ENCODE measurements around the gene EFHD2.

Gene EFHD2

DNA sequence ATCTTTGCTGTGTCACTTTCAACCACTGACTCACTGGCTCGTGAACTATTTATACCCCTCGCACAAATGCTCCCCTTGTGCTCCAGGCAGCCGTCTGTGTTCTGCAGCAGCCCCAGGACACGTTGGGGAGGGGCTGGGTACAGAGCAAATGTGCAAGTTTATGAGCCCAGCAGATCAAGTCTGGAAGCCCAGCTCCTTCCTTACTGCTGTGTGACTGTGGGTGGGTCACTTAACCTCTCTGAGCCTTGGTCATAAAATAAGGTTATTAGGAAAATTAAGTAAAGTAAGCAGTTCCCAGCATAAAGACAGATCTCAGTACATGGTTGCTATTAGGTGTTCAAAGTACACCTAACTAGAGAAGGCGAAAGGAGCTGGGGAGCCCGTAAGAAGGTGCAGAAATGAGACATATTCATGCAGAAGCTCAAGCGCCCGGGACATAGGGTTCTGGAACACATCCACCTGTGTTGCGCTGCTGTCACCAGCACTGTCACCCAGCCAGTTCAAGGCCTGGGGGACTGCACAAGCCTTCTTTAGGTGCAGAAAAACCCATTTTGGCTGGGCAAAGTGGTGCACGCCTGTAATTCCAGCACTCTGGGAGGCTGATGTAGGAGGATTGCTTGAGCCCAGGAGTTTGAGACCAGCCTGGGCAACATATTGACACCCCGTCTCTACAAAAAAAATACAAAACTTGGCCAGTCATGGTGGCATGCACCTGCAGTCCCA is 13.8 kb downstream of the EFHD2 start:
- Histone ChIP-seq H3K4me1 (ENCODE audit: control insufficient read depth in 2 of 2, insufficient read depth in 1 of 2, low read depth in 1 of 2, low read length in 2 of 2) (peaks cover 3 to 6% of the 10 kb centered on the region in 2 donors), H4K8ac (ENCODE audit: low read depth, low read length) (no peak overlapping the region), H3K23ac (ENCODE audit: low read depth, low read length, poor library complexity) (no peak overlapping the region), H3K27me3 (ENCODE audit: control insufficient read depth in 3 of 3, insufficient read depth in 3 of 3, low read depth in 1 of 3, low read length in 3 of 3) (no peaks in the 10 kb centered on the region), H3K14ac (ENCODE audit: low read length) (no peak overlapping the region), H2BK15ac (ENCODE audit: low read length) (no peak overlapping the region), H2BK12ac (ENCODE audit: low read length) (no peak overlapping the region), H3K4me2 (ENCODE audit: insufficient read depth, low read length, poor library complexity, severe bottlenecking) (no peak overlapping the region), H2BK5ac (ENCODE audit: low read length) (no peak overlapping the region), H3K9me3 (replicated peaks in 1 of 2; ENCODE audit: control insufficient read depth in 2 of 2, insufficient read depth in 1 of 2, low read depth in 1 of 2, low read length in 2 of 2) (peaks cover 0 to 5% of the 10 kb centered on the region in 2 donors), H3K9ac (ENCODE audit: low read depth, low read length, poor library complexity) (no peak overlapping the region), H2BK120ac (ENCODE audit: low read depth, low read length) (no peak overlapping the region), H2AFZ (ENCODE audit: low read length) (no peak overlapping the region), H3K27ac (replicated peaks; ENCODE audit: low read length) (no peak overlapping the region), H2AK5ac (ENCODE audit: low read depth, low read length) (peak overlapping the region; percentile 74), H3K4me3 (ENCODE audit: low read length in 2 of 2) (no peak overlapping the region), H3K4ac (ENCODE audit: low read length) (no peak overlapping the region), H4K91ac (ENCODE audit: low read depth, low read length, poor library complexity) (no peak overlapping the region), H3K18ac (ENCODE audit: low read length) (peak overlapping the region; percentile 70), H3K79me1 (ENCODE audit: low read depth, low read length) (no peaks in the 10 kb centered on the region), H3K36me3 (replicated peaks in 1 of 2; ENCODE audit: control insufficient read depth in 2 of 2, insufficient read depth in 2 of 2, low read length in 2 of 2) (no peaks in the 10 kb centered on the region)
- no peak for DNase-seq (ENCODE audit: low spot score)
- WGBS, 2 donors (ENCODE audit: extremely low coverage in 2 of 2, insufficient read length in 2 of 2, insufficient replicate concordance in 1 of 2), result no CpG with 5 or more reads among the region's 11 CpGs

GRCh38 chr1:15424146-15424667 is 14.5 kb downstream of the EFHD2 start:
- H3K9me3 ChIP-seq (replicated peaks in 1 of 2; ENCODE audit: control insufficient read depth in 2 of 2, insufficient read depth in 1 of 2, low read depth in 1 of 2, low read length in 2 of 2), result peaks cover 0 to 5% of the 10 kb centered on the region in 2 donors
- H2BK120ac ChIP-seq (ENCODE audit: low read depth, low read length), result no peak overlapping the region
- DNase-seq (ENCODE audit: low spot score), result no peak
- WGBS, 2 donors (ENCODE audit: extremely low coverage in 2 of 2, insufficient read length in 2 of 2, insufficient replicate concordance in 1 of 2), result no CpG with 5 or more reads among the region's 13 CpGs
- H2AK5ac ChIP-seq (ENCODE audit: low read depth, low read length), result no peak overlapping the region
- H3K4me1 ChIP-seq (ENCODE audit: control insufficient read depth in 2 of 2, insufficient read depth in 1 of 2, low read depth in 1 of 2, low read length in 2 of 2), result peaks cover 3 to 6% of the 10 kb centered on the region in 2 donors
- H2BK12ac ChIP-seq (ENCODE audit: low read length), result no peak overlapping the region
- H3K36me3 ChIP-seq (replicated peaks in 1 of 2; ENCODE audit: control insufficient read depth in 2 of 2, insufficient read depth in 2 of 2, low read length in 2 of 2), result no peaks in the 10 kb centered on the region
- no peak overlapping the region for H2AFZ ChIP-seq (ENCODE audit: low read length)
- H3K79me1 ChIP-seq (ENCODE audit: low read depth, low read length), result no peaks in the 10 kb centered on the region
- no peaks in the 10 kb centered on the region for H3K27me3 ChIP-seq (ENCODE audit: control insufficient read depth in 3 of 3, insufficient read depth in 3 of 3, low read depth in 1 of 3, low read length in 3 of 3)
- H4K91ac ChIP-seq (ENCODE audit: low read depth, low read length, poor library complexity), result no peak overlapping the region
- H2BK5ac ChIP-seq (ENCODE audit: low read length), result no peak overlapping the region
- no peak overlapping the region for H3K27ac ChIP-seq (replicated peaks; ENCODE audit: low read length)
- H4K8ac ChIP-seq (ENCODE audit: low read depth, low read length), result no peak overlapping the region
- H3K4ac ChIP-seq (ENCODE audit: low read length), result no peak overlapping the region
- no peak overlapping the region for H3K4me2 ChIP-seq (ENCODE audit: insufficient read depth, low read length, poor library complexity, severe bottlenecking)
- H3K4me3 ChIP-seq (ENCODE audit: low read length in 2 of 2), result no peak overlapping the region
- peak overlapping the region; percentile 15 for H3K9ac ChIP-seq (ENCODE audit: low read depth, low read length, poor library complexity)
- no peak overlapping the region for H3K14ac ChIP-seq (ENCODE audit: low read length)
- H2BK15ac ChIP-seq (ENCODE audit: low read length), result peak overlapping the region; percentile 55
- peak overlapping the region; percentile 77 for H3K23ac ChIP-seq (ENCODE audit: low read depth, low read length, poor library complexity)
- H3K18ac ChIP-seq (ENCODE audit: low read length), result no peak overlapping the region

DNA sequence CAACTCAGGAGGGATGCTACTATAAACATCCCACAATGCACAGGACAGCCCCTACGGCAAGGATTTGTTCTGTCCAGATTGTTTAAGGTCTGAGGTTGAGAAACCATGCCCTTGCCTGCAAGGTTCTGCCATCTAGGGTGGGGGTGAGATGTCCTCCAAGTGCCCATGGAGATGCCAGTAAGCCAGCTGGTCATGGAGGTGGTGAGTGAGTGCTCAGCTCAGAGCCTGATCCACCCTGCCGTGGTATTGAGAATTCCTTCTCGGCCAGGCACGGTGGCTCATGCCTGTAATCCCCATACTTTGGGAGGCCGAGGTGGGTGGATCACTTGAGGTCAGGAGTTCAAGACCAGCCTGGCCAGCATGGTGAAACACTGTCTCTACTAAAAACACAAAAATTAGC is 15.3 kb downstream of the EFHD2 start:
- no CpG with 5 or more reads among the region's 5 CpGs for WGBS, 2 donors (ENCODE audit: extremely low coverage in 2 of 2, insufficient read length in 2 of 2, insufficient replicate concordance in 1 of 2)

DNA sequence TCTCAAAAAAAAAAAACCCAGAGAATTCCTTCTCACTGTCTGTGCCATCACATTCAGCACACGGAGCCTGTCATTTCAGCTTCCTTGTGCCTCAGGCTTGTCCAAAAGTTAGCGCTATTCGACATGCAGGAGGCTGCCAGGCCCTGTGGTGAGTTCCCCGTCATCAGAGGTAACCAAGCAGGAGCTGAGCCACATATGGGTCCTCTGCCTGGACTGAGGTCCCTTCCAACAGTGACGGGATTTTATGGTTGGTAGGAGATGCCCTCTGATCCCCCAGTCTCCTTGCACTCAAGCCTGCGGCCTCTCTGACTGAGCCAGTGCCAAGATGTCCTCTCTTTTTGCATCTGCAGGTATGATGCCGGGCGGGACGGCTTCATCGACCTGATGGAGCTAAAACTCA is 15.8 kb downstream of the EFHD2 start:
- Histone ChIP-seq H3K4me1 (ENCODE audit: control insufficient read depth in 2 of 2, insufficient read depth in 1 of 2, low read depth in 1 of 2, low read length in 2 of 2) (peaks cover 3 to 6% of the 10 kb centered on the region in 2 donors), H2BK120ac (ENCODE audit: low read depth, low read length) (no peak overlapping the region), H4K8ac (ENCODE audit: low read depth, low read length) (no peak overlapping the region), H3K27ac (replicated peaks; ENCODE audit: low read length) (no peak overlapping the region), H3K9ac (ENCODE audit: low read depth, low read length, poor library complexity) (no peak overlapping the region), H2BK12ac (ENCODE audit: low read length) (no peak overlapping the region), H2AFZ (ENCODE audit: low read length) (no peak overlapping the region), H2AK5ac (ENCODE audit: low read depth, low read length) (no peak overlapping the region), H3K14ac (ENCODE audit: low read length) (no peak overlapping the region), H3K18ac (ENCODE audit: low read length) (no peak overlapping the region), H4K91ac (ENCODE audit: low read depth, low read length, poor library complexity) (no peak overlapping the region), H3K23ac (ENCODE audit: low read depth, low read length, poor library complexity) (no peak overlapping the region), H2BK5ac (ENCODE audit: low read length) (no peak overlapping the region), H3K36me3 (replicated peaks in 1 of 2; ENCODE audit: control insufficient read depth in 2 of 2, insufficient read depth in 2 of 2, low read length in 2 of 2) (no peaks in the 10 kb centered on the region), H3K79me1 (ENCODE audit: low read depth, low read length) (no peaks in the 10 kb centered on the region), H3K27me3 (ENCODE audit: control insufficient read depth in 3 of 3, insufficient read depth in 3 of 3, low read depth in 1 of 3, low read length in 3 of 3) (no peaks in the 10 kb centered on the region), H2BK15ac (ENCODE audit: low read length) (no peak overlapping the region), H3K4me2 (ENCODE audit: insufficient read depth, low read length, poor library complexity, severe bottlenecking) (no peak overlapping the region), H3K4me3 (ENCODE audit: low read length in 2 of 2) (no peak overlapping the region), H3K4ac (ENCODE audit: low read length) (no peak overlapping the region), H3K9me3 (replicated peaks in 1 of 2; ENCODE audit: control insufficient read depth in 2 of 2, insufficient read depth in 1 of 2, low read depth in 1 of 2, low read length in 2 of 2) (peaks cover 0 to 5% of the 10 kb centered on the region in 2 donors)
- no CpG with 5 or more reads among the region's 10 CpGs for WGBS, 2 donors (ENCODE audit: extremely low coverage in 2 of 2, insufficient read length in 2 of 2, insufficient replicate concordance in 1 of 2)
- no peak for DNase-seq (ENCODE audit: low spot score)

More for the DNA sequence above, 15.3 kb downstream of the EFHD2 start:
- Histone ChIP-seq H3K36me3 (replicated peaks in 1 of 2; ENCODE audit: control insufficient read depth in 2 of 2, insufficient read depth in 2 of 2, low read length in 2 of 2) (no peaks in the 10 kb centered on the region), H3K4ac (ENCODE audit: low read length) (no peak overlapping the region), H3K23ac (ENCODE audit: low read depth, low read length, poor library complexity) (no peak overlapping the region), H2BK15ac (ENCODE audit: low read length) (no peak overlapping the region), H2AFZ (ENCODE audit: low read length) (no peak overlapping the region), H2BK5ac (ENCODE audit: low read length) (no peak overlapping the region), H3K9me3 (replicated peaks in 1 of 2; ENCODE audit: control insufficient read depth in 2 of 2, insufficient read depth in 1 of 2, low read depth in 1 of 2, low read length in 2 of 2) (peaks cover 0 to 5% of the 10 kb centered on the region in 2 donors), H3K4me3 (ENCODE audit: low read length in 2 of 2) (no peak overlapping the region), H3K79me1 (ENCODE audit: low read depth, low read length) (no peaks in the 10 kb centered on the region), H4K8ac (ENCODE audit: low read depth, low read length) (no peak overlapping the region), H3K14ac (ENCODE audit: low read length) (no peak overlapping the region), H3K27ac (replicated peaks; ENCODE audit: low read length) (no peak overlapping the region), H2BK120ac (ENCODE audit: low read depth, low read length) (no peak overlapping the region), H3K27me3 (ENCODE audit: control insufficient read depth in 3 of 3, insufficient read depth in 3 of 3, low read depth in 1 of 3, low read length in 3 of 3) (no peaks in the 10 kb centered on the region), H4K91ac (ENCODE audit: low read depth, low read length, poor library complexity) (no peak overlapping the region), H3K4me1 (ENCODE audit: control insufficient read depth in 2 of 2, insufficient read depth in 1 of 2, low read depth in 1 of 2, low read length in 2 of 2) (peaks cover 3 to 6% of the 10 kb centered on the region in 2 donors), H3K4me2 (ENCODE audit: insufficient read depth, low read length, poor library complexity, severe bottlenecking) (no peak overlapping the region), H2BK12ac (ENCODE audit: low read length) (no peak overlapping the region), H3K18ac (ENCODE audit: low read length) (no peak overlapping the region), H3K9ac (ENCODE audit: low read depth, low read length, poor library complexity) (no peak overlapping the region), H2AK5ac (ENCODE audit: low read depth, low read length) (no peak overlapping the region)
- DNase-seq (ENCODE audit: low spot score), result no peak

All from neuronal stem cell (in vitro differentiated cells).